ENCODE data around the gene PRF1. TPM values are rescaled to one million over a fixed set of nuclear protein-coding genes. Genes with fewer than 3 reads are reported as not detected.

Gene PRF1
- total and polyA plus RNA-seq, 4 experiments from 2014 or later = 18.0 to 67.5 (median 42.3) TPM

DNA sequence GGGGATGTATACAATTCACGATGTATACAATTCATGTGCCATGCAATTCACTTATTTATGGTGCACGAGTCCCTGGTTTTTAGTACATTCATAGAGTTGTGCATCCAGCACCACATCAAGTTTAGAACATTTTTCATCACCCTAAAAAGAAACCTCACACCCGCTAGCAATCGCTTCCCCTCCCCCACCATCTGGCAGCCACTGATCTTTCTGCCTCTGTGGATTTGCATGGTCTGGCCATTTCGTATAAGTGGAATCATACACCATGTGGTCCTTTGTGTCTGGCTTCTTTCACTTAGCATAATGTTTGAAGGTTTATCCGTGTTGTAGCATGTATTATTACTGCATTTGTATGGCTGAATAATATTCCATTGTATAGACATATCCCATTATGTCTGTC lies 52.1 kb downstream of the PRF1 start:
- Mint-ChIP-seq H3K36me3 (no peaks in the 10 kb centered on the region), H3K4me1 (no peaks in the 10 kb centered on the region), H3K27me3 (no peaks in the 10 kb centered on the region), H3K4me3 (no peak overlapping the region), H3K27ac (no peak overlapping the region), H3K9me3 (no peaks in the 10 kb centered on the region)
- no peaks in the 10 kb centered on the region for H3K27me3 ChIP-seq (ENCODE audit: insufficient read depth, low read length)
- H3K27ac ChIP-seq (ENCODE audit: low read depth, low read length) = no peak overlapping the region
- DNase-seq = no peak
- H3K9me3 ChIP-seq (ENCODE audit: control insufficient read depth in 1 of 2, low read length in 2 of 2) = no peaks in the 10 kb centered on the region
- no peak overlapping the region for H3K4me3 ChIP-seq (ENCODE audit: low read length in 2 of 2)
- no peaks in the 10 kb centered on the region for H3K4me1 ChIP-seq (ENCODE audit: insufficient read depth, low read length)
- H3K36me3 ChIP-seq (ENCODE audit: insufficient read depth, low read length) = no peaks in the 10 kb centered on the region
- POLR2A ChIA-PET (ENCODE audit: partially characterized antibody) = no interaction called here
- CTCF ChIA-PET (ENCODE audit: partially characterized antibody) = interaction anchor here (0.6 to 9.8 kb wide), 20 partner anchors 10 to 336 kb away, joined by 3 to 162 read pairs (median 4); no protein-coding TSS in a partner anchor
- intact Hi-C loops (cut with micrococcal nuclease) = loop anchor here (1.0 to 10.0 kb wide), 5 partner anchors 90 to 330 kb away; no protein-coding TSS in a partner anchor

DNA sequence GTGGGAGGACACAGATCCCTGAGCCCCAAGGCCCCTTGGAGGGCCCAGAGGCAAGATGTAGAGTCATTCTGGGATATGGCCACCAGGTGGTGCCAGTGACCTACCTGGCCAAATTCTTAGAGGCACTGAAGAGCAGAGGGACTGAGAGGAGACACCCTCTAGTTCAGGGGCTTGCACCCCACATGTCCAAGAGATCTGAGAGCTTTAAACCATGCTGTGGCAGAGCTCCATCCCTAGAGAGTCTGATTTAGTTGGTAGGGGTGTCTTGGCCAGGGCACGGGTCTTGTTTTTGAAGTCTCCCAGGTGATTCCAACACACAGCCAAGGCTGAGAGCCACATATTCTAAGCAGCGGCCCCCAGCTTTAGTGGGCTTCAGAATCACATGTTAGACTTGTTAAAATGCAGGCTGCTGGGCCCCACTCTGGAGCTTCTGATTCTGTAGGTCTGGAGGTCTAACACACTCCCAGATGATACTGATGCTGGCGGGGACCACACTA lies 52.5 kb downstream of the PRF1 start:
- DNase-seq = peak; percentile 59 to 69 (median 63)
- Histone ChIP-seq H3K4me3 (ENCODE audit: low read length in 2 of 2) (no peak overlapping the region), H3K27ac (ENCODE audit: low read depth, low read length) (no peak overlapping the region), H3K4me1 (ENCODE audit: insufficient read depth, low read length) (no peaks in the 10 kb centered on the region), H3K27me3 (ENCODE audit: insufficient read depth, low read length) (no peaks in the 10 kb centered on the region), H3K36me3 (ENCODE audit: insufficient read depth, low read length) (no peaks in the 10 kb centered on the region), H3K9me3 (ENCODE audit: control insufficient read depth in 1 of 2, low read length in 2 of 2) (no peaks in the 10 kb centered on the region)
- H3K27ac Mint-ChIP-seq = no peak overlapping the region
- H3K27me3 Mint-ChIP-seq = no peaks in the 10 kb centered on the region
- ChIA-PET POLR2A (ENCODE audit: partially characterized antibody) (no interaction called here), CTCF (ENCODE audit: partially characterized antibody) (interaction anchor here (0.6 to 9.8 kb wide), 21 partner anchors 11 to 336 kb away, joined by 3 to 162 read pairs (median 4); no protein-coding TSS in a partner anchor)
- intact Hi-C loops (cut with micrococcal nuclease) = loop anchor here (1.0 to 10.0 kb wide), 5 partner anchors 89 to 330 kb away; no protein-coding TSS in a partner anchor
- H3K4me3 Mint-ChIP-seq = no peak overlapping the region
- no peaks in the 10 kb centered on the region for H3K36me3 Mint-ChIP-seq
- no peaks in the 10 kb centered on the region for H3K4me1 Mint-ChIP-seq
- H3K9me3 Mint-ChIP-seq = no peaks in the 10 kb centered on the region

DNA sequence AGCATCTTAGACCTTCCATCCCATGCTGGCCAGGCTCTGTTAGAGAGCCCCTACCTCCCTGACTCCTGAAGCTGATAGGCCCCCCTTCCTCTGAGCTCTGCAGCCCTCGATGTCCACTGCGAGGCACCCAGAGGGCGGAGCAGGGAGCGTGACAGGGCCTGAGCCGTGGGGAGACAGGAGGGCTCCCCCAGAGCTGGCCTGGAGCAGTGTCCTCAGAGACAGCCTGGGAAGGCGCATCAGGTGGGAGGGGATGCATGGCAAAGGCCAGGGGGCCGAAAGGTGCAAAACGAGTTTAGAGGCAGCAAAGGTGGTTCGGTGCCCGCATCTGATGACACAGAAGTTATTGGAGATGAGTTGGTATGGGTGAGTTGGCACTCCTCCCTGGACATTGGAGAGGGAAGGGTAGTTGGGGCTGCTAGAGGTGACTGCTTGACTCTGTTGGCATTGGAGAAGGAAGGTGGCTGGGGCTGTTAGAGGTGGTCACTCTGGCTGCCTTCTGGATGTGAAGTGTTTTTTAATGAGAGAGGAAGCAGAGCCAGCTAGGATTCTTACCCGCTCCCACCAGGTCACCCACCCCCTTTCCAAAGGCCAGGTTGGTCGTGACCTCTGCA lies 53.1 kb downstream of the PRF1 start:
- no peaks in the 10 kb centered on the region for H3K4me1 ChIP-seq (ENCODE audit: insufficient read depth, low read length)
- no peaks in the 10 kb centered on the region for H3K9me3 Mint-ChIP-seq
- no peak overlapping the region for H3K4me3 ChIP-seq (ENCODE audit: low read length in 2 of 2)
- H3K27me3 Mint-ChIP-seq = no peaks in the 10 kb centered on the region
- no peaks in the 10 kb centered on the region for H3K9me3 ChIP-seq (ENCODE audit: control insufficient read depth in 1 of 2, low read length in 2 of 2)
- H3K36me3 Mint-ChIP-seq = no peaks in the 10 kb centered on the region
- H3K4me1 Mint-ChIP-seq = no peaks in the 10 kb centered on the region
- H3K27ac Mint-ChIP-seq = no peak overlapping the region
- H3K4me3 Mint-ChIP-seq = no peak overlapping the region
- intact Hi-C loops (cut with micrococcal nuclease) = no loop called here
- CTCF ChIA-PET (ENCODE audit: partially characterized antibody) = interaction anchor here (0.6 to 9.8 kb wide), 27 partner anchors 11 to 1295 kb away, joined by 3 to 162 read pairs (median 4); no protein-coding TSS in a partner anchor
- POLR2A ChIA-PET (ENCODE audit: partially characterized antibody) = interaction anchor here (0.6 kb wide), 1 partner anchor 637 kb away, joined by 6 read pairs; no protein-coding TSS in a partner anchor
- DNase-seq = no peak
- no peaks in the 10 kb centered on the region for H3K36me3 ChIP-seq (ENCODE audit: insufficient read depth, low read length)
- H3K27ac ChIP-seq (ENCODE audit: low read depth, low read length) = no peak overlapping the region
- no peaks in the 10 kb centered on the region for H3K27me3 ChIP-seq (ENCODE audit: insufficient read depth, low read length)

Other genes with a start within 250 kb of the PRF1 start
- gene LRRC20, start 220.1 kb downstream of the PRF1 start, total RNA-seq = 1 to 10 TPM; 2.9 to 3.4 TPM
- gene LRRC20, start 220.1 kb downstream of the PRF1 start, polyA plus RNA-seq = 1 to 10 TPM; 3.7 to 4.4 TPM
- gene EIF4EBP2, start 198.6 kb downstream of the PRF1 start, total RNA-seq = 10 to 100 TPM; 54.5 to 56.9 TPM
- 10 to 100 TPM; 67.7 to 83.9 TPM for gene EIF4EBP2, start 198.6 kb downstream of the PRF1 start, polyA plus RNA-seq
- gene NODAL, start 161.1 kb downstream of the PRF1 start, total RNA-seq = not detected
- gene NODAL, start 161.1 kb downstream of the PRF1 start, polyA plus RNA-seq = under 1 TPM in 1 of 2 donors, not detected in 1; 0.19 TPM
- gene PALD1, start 124.0 kb downstream of the PRF1 start, total RNA-seq = not detected
- gene PALD1, start 124.0 kb downstream of the PRF1 start, polyA plus RNA-seq = not detected
- gene ADAMTS14, start 69.8 kb upstream of the PRF1 start, total RNA-seq = not detected
- gene ADAMTS14, start 69.8 kb upstream of the PRF1 start, polyA plus RNA-seq = not detected
- not detected for gene TBATA, start 182.6 kb upstream of the PRF1 start, total RNA-seq
- not detected for gene TBATA, start 182.6 kb upstream of the PRF1 start, polyA plus RNA-seq
- 10 to 100 TPM; 29.6 to 32.2 TPM for gene SGPL1, start 213.2 kb upstream of the PRF1 start, total RNA-seq
- 10 to 100 TPM; 14.3 to 14.7 TPM for gene SGPL1, start 213.2 kb upstream of the PRF1 start, polyA plus RNA-seq

All from CD4-positive, alpha-beta memory T cell (primary cell).